ENCODE data around the gene BZW2.

The BZW2 gene

DNA sequence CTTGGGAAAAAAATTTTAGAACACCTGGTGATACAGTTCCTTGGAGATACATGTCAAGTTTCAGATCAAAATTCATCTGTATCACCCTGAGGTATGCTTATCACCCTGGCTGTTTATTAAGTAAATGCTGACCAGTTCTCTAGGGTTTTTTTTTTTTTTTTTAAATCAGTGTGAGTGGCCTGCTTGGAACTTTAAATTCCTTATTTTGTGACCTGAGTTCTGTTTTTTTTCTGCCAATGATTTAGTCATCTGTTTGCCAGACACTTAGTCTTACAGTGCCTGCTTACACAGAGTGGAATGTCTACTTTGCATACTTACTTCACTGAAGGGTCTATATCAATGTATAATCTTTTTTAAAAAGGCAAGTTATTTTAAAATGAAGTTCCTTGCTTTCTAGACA lies 109.4 kb downstream of the BZW2 start:
- no peaks in the 10 kb centered on the region for H3K9me3 Mint-ChIP-seq
- H3K4me3 Mint-ChIP-seq, result peak overlapping the region; percentile 87 to 92 (median 90)
- H3K36me3 Mint-ChIP-seq (ENCODE audit: low read depth), result no peaks in the 10 kb centered on the region
- peaks cover 47% of the 10 kb centered on the region for H3K27me3 Mint-ChIP-seq (ENCODE audit: low read depth)
- peak overlapping the region; percentile 24 to 65 (median 31) for H3K27ac Mint-ChIP-seq
- peaks cover 28% of the 10 kb centered on the region for H3K4me1 Mint-ChIP-seq
- TF ChIP-seq, protein P1, sequence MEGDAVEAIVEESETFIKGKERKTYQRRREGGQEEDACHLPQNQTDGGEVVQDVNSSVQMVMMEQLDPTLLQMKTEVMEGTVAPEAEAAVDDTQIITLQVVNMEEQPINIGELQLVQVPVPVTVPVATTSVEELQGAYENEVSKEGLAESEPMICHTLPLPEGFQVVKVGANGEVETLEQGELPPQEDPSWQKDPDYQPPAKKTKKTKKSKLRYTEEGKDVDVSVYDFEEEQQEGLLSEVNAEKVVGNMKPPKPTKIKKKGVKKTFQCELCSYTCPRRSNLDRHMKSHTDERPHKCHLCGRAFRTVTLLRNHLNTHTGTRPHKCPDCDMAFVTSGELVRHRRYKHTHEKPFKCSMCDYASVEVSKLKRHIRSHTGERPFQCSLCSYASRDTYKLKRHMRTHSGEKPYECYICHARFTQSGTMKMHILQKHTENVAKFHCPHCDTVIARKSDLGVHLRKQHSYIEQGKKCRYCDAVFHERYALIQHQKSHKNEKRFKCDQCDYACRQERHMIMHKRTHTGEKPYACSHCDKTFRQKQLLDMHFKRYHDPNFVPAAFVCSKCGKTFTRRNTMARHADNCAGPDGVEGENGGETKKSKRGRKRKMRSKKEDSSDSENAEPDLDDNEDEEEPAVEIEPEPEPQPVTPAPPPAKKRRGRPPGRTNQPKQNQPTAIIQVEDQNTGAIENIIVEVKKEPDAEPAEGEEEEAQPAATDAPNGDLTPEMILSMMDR (IDR thresholded peaks at IDR 0.05; ENCODE audit: unreplicated experiment in 3 of 3), result no peak
